Fibroblast of lung (primary cell): ENCODE measurements around the gene NOP14. TPM values are rescaled to one million over a fixed set of nuclear protein-coding genes. Genes with fewer than 3 reads are reported as not detected.

Experiments
- DNase-seq, 2 donors: peaks; one replicate each; pipeline versions ENCODE4 v3.0.0 to v3.0.0-alpha.2; 2010; ENCODE audit warnings: low read depth in 2 of 2
- H2AFZ ChIP-seq: 2 replicates; pipeline ENCODE4 v1.5.1; 2012; ENCODE audit warnings: low read length, control low read depth, inconsistent platforms
- H3K27ac ChIP-seq: 2 replicates; pipeline ENCODE4 v1.5.1; 2011; ENCODE audit warnings: low read length, control low read depth; ENCODE audit not compliant: insufficient read depth
- H3K27me3 ChIP-seq: 2 replicates; pipeline ENCODE4 v1.5.1; 2011; ENCODE audit warnings: mild to moderate bottlenecking, low read length; ENCODE audit not compliant: control insufficient read depth, insufficient read depth
- H3K36me3 ChIP-seq: 2 replicates; pipeline ENCODE4 v1.5.1; 2011; ENCODE audit warnings: low read length; ENCODE audit not compliant: control insufficient read depth, insufficient read depth
- H3K4me1 ChIP-seq: 2 replicates; pipeline ENCODE4 v1.5.1; 2011; ENCODE audit warnings: low read length; ENCODE audit not compliant: control insufficient read depth, insufficient read depth; ENCODE audit errors: extremely low read depth
- H3K4me2 ChIP-seq: 2 replicates; pipeline ENCODE4 v1.5.1; 2011; ENCODE audit warnings: low read length, control low read depth; ENCODE audit not compliant: insufficient read depth; ENCODE audit errors: extremely low read depth
- H3K4me3 ChIP-seq, 4 experiments: fragments of 200-600 bp in 1 of 4; sonication (generic) in 1 of 4; replicated peaks in 1 of 4; 2 replicates each; pipeline ENCODE4 v1.5.1; 2011 to 2016; ENCODE audit warnings: low read length in 4 of 4, low read depth in 3 of 4, mild to moderate bottlenecking in 3 of 4, control low read depth in 2 of 4, inconsistent platforms in 1 of 4, mixed read lengths in 1 of 4; ENCODE audit not compliant: insufficient read depth in 1 of 4; ENCODE audit errors: control extremely low read depth in 1 of 4
- H3K79me2 ChIP-seq: 2 replicates; pipeline ENCODE4 v1.5.1; 2012; ENCODE audit warnings: mild to moderate bottlenecking, low read length, inconsistent platforms; ENCODE audit not compliant: control insufficient read depth, insufficient read depth
- H3K9ac ChIP-seq: 2 replicates; pipeline ENCODE4 v1.5.1; 2011; ENCODE audit warnings: mild to moderate bottlenecking, low read length, control low read depth; ENCODE audit not compliant: insufficient read depth
- H3K9me3 ChIP-seq: 2 replicates; pipeline ENCODE4 v1.5.1; 2012; ENCODE audit warnings: low read depth, low read length; ENCODE audit not compliant: control insufficient read depth, insufficient read depth
- H4K20me1 ChIP-seq: 2 replicates; pipeline ENCODE4 v1.5.1; 2011; ENCODE audit warnings: low read length; ENCODE audit not compliant: control insufficient read depth, insufficient read depth; ENCODE audit errors: extremely low read depth
- EZH2 ChIP-seq: IDR thresholded peaks from 2 replicates; pipeline ENCODE4 v1.5.1; 2012; ENCODE audit warnings: low read length, control low read depth, mild to moderate bottlenecking; ENCODE audit errors: missing control alignments
- polyA plus RNA-seq, 2 donors: library from polyadenylated mRNA; depleted of rRNA in 1 of 2; stranded (reverse) in 1 of 2; unstranded in 1 of 2; fragments of >200 nt; gene quantifications; 2 replicates each; pipeline ENCODE4 v1.2.1, GENCODE V29; 2011 to 2012; ENCODE audit warnings: missing spikeins in 1 of 2
- total RNA-seq: library from RNA; depleted of rRNA; stranded (reverse); fragments of >200 nt; gene quantifications from 2 replicates; pipeline ENCODE4 v1.2.1, GENCODE V29; 2014
- TF ChIP-seq, protein P1 (sequence below), 2 donors: IDR thresholded peaks in 1 of 2; conservative IDR thresholded peaks in 1 of 2; 1 replicate in 1 of 2; 2 replicates in 1 of 2; pipeline ENCODE4 v1.5.1; 2011 to 2012; ENCODE audit warnings: low read length in 2 of 2, control low read depth in 1 of 2, inconsistent platforms in 1 of 2, low read depth in 1 of 2, mild to moderate bottlenecking in 1 of 2

The NOP14 gene
- total and polyA plus RNA-seq, 2 donors (not counting 1 experiment from before 2014, with no cell fraction given): 13.1 to 16.7 TPM

DNA sequence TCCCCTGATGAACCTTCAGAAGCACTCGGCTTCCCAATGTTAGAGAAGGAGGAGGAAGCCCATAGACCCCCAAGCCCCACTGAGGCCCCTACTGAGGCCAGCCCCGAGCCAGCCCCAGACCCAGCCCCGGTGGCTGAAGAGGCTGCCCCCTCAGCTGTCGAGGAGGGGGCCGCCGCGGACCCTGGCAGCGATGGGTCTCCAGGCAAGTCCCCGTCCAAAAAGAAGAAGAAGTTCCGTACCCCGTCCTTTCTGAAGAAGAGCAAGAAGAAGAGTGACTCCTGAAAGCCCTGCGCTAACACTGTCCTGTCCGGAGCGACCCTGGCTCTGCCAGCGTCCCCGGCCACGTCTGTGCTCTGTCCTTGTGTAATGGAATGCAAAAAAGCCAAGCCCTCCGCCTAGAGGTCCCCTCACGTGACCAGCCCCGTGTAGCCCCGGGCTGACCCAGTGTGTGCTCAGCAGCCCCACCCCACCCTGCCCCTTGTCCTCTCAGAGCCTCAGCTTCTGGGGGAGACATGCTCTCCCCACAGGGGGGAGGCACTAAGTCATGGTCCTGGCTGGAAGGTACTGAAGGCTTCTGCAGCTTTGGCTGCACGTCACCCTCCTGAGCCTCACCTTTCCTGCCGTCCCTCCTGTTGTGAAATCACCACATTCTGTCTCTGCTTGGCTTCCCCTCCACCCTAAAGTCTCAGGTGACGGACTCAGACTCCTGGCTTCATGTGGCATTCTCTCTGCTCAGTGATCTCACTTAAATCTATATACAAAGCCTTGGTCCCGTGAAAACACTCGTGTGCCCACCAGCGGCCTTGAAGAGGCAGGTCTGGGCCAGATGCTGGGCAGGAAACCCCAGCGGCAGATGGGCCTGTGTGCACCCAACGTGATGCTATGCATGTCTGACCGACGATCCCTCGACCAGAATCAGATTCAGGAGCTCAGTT, 34.7 kb downstream of the NOP14 start:
- Histone ChIP-seq H4K20me1 (no peaks in the 10 kb centered on the region), H3K4me3 (no peak overlapping the region), H3K4me2 (no peak overlapping the region), H3K27me3 (no peaks in the 10 kb centered on the region), H3K9ac (no peak overlapping the region), H3K36me3 (peaks cover 45% of the 10 kb centered on the region), H3K27ac (no peak overlapping the region), H2AFZ (no peak overlapping the region), H3K9me3 (no peaks in the 10 kb centered on the region), H3K4me1 (peaks cover 4% of the 10 kb centered on the region), H3K79me2 (peaks cover 9% of the 10 kb centered on the region)
- TF ChIP-seq, protein P1, sequence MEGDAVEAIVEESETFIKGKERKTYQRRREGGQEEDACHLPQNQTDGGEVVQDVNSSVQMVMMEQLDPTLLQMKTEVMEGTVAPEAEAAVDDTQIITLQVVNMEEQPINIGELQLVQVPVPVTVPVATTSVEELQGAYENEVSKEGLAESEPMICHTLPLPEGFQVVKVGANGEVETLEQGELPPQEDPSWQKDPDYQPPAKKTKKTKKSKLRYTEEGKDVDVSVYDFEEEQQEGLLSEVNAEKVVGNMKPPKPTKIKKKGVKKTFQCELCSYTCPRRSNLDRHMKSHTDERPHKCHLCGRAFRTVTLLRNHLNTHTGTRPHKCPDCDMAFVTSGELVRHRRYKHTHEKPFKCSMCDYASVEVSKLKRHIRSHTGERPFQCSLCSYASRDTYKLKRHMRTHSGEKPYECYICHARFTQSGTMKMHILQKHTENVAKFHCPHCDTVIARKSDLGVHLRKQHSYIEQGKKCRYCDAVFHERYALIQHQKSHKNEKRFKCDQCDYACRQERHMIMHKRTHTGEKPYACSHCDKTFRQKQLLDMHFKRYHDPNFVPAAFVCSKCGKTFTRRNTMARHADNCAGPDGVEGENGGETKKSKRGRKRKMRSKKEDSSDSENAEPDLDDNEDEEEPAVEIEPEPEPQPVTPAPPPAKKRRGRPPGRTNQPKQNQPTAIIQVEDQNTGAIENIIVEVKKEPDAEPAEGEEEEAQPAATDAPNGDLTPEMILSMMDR (conservative IDR thresholded peaks at IDR 0.05 in 1 of 2, IDR thresholded peaks at IDR 0.05 in 1 of 2; ENCODE audit: low read depth in 1 of 2, low read length in 2 of 2): no peak
- no peak for TF ChIP-seq EZH2
- DNase-seq: no peak

DNA sequence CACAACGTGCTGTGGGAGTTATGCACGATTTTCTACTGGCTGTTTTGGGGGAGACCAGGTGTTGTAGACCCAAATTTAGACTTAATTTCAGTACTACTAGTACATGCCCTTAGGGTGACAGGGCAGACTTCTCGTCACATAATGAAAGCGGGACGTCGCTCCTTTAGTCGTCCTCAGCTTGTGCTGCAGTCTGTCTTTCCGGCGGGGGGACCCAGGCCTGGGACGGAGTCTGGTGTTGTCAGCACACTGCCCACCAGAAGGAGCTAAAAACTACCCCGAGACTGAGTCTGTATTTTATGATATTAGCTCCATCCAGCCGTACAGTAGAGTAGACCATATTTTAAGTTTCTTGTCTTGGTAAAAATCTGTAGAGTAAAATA, 35.5 kb downstream of the NOP14 start:
- Histone ChIP-seq H2AFZ (no peak overlapping the region), H3K9ac (no peak overlapping the region), H3K36me3 (peaks cover 45% of the 10 kb centered on the region), H3K4me1 (peaks cover 3% of the 10 kb centered on the region), H3K27me3 (no peaks in the 10 kb centered on the region), H3K79me2 (peaks cover 3% of the 10 kb centered on the region), H3K4me3 (no peak overlapping the region), H3K4me2 (no peak overlapping the region), H3K9me3 (no peaks in the 10 kb centered on the region), H4K20me1 (no peaks in the 10 kb centered on the region), H3K27ac (no peak overlapping the region)
- no peak for DNase-seq
- TF ChIP-seq EZH2: no peak
- TF ChIP-seq, protein P1 (conservative IDR thresholded peaks at IDR 0.05 in 1 of 2, IDR thresholded peaks at IDR 0.05 in 1 of 2; ENCODE audit: low read depth in 1 of 2, low read length in 2 of 2): no peak

DNA sequence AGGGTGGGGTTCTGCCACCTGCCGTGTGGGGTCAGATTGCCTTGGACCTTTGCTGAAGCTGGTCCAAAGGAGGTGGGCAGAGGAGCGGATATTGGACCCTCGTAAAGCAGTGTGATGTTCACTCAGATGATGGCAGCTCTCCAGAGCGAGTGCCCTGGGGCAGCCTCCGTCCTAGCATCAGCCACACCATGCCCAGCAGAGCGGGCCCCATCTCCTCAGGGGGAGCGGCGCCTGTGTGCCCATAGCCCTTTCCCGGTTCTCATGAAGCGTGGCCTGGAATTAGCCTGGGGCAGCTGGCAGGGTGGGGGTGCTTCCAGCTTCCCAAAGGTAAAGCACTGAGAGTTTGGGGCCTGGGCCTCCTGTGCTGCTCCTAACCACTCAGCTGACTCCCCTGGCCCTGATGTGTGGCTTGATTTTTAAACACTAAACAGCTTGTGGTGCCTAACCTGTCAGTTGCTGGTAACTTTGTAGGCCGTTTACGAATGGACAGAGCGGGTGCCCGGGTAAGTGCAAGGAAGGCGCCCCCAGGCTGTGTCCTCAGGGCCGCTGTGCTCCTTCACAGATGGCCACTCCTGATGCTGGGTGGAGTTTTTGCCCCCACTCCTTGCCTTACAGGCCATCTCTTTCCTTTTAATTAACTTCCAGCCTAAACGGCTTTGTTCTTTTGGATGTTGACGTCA, 36.0 kb downstream of the NOP14 start:
- no peaks in the 10 kb centered on the region for H4K20me1 ChIP-seq
- no peak overlapping the region for H3K4me3 ChIP-seq
- no peak overlapping the region for H3K27ac ChIP-seq
- H3K4me1 ChIP-seq: peaks cover 3% of the 10 kb centered on the region
- peaks cover 40% of the 10 kb centered on the region for H3K36me3 ChIP-seq
- H3K9me3 ChIP-seq: no peaks in the 10 kb centered on the region
- no peak for DNase-seq
- no peak for TF ChIP-seq EZH2
- TF ChIP-seq, protein P1 (conservative IDR thresholded peaks at IDR 0.05 in 1 of 2, IDR thresholded peaks at IDR 0.05 in 1 of 2; ENCODE audit: low read depth in 1 of 2, low read length in 2 of 2): no peak
- H3K79me2 ChIP-seq: peaks cover 3% of the 10 kb centered on the region
- no peak overlapping the region for H3K9ac ChIP-seq
- H3K4me2 ChIP-seq: no peak overlapping the region
- H3K27me3 ChIP-seq: no peaks in the 10 kb centered on the region
- H2AFZ ChIP-seq: no peak overlapping the region
